GM21737 (cell line): ENCODE measurements around the gene TEAD1.

Experiments used
- ATAC-seq: cut with Tn5 transposase; IDR thresholded peaks from one replicate; pipeline ENCODE4 v1.9.1; 2021; ENCODE audit warnings: mild to moderate bottlenecking, moderate library complexity; ENCODE audit not compliant: unreplicated experiment

TEAD1 gene

DNA sequence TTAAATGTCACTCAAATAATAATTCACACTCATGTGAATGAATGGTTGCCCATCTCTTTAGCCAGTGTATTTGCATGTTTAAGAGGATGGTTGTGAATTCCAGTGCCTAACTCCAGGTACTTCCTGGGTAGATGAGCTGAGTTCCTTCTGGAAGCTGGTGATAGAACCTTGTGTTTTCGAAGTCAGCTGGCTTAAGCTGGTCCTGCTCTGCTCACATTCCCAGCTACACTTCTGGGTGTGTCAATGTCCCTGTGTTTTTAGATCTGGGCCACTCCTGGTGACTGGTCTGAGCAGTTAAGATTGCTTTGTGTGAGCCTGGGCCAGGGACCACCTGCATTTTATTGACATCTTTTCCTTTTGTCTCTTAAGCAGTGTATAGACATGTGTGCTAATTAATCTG is 10.6 kb downstream of the TEAD1 start:
- ATAC-seq: no peak

DNA sequence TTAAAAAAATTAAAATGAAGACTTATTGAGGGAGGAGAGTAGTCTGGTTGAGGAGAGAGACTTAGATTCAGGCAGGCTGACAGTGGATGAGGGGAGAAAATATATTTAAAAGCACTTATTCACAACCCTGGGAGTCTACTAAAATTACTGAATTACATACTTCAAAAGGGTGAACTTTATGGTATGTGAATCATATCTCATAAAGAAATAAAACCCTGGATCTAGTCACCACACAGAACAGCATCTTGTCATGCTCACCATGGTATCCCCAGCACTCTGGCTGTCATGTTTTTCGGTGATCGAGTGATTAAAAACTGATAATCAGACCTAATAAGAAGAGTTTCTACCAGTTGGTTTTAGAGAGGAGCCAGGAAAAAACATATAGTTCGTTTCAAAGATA is 11.0 kb downstream of the TEAD1 start:
- no peak for ATAC-seq

DNA sequence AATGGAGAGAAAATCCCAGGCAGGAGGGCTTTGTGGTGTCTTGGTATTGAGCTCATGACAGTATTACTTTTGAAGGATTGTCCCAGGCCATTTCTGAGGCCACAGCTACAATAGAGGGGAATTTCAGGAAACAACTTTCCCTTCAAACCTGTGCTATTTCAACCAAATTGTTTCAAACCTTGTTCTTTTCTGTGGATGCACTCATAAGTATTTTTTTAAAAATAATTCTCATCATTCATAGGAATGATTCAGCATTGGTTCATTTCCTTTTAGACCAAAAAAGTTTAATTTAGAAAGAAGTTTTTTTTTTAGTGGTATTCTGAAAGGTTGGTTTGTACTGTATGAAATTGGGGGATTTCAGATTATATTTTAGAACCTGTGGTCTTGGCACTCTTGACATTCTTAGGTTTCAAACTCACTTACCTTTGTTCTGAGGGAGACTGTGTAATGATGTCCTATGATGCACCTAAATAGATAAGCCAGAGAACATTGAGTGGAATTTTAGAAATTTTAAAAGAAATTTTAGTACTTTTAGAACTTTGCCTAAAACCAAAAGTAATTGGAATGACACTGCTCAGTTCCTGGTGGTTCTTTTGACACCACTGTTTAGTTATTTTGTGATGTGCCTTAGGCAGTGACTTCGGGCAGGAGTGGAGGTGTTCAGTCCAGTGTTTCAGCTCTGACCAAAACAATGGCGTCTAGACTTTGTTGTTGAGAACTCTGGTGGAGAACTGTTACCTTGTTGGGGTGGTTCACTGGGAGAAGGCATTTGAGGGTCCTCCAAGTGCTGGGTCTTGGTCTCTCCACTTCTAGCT is 12.2 kb downstream of the TEAD1 start:
- ATAC-seq: no peak

DNA sequence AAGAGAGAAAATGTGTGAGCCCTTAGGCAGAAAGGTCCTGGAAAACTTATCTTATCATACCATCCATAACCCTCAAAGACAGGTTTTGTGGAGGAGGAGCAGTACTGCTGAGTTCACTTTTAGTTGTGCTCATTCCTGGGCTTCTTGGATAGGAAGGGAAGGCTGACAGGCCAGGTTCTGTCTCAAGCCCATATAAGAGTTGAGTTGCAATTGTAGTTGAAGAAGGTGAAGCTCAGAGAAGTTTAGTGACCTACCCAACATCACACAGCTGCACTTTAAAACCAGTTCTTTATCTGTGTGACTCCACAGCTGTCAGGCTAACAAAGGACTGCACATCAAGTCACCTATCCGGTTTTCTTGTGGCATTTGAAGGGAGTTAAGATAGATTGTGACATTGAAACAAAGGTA is 13.0 kb downstream of the TEAD1 start:
- no peak for ATAC-seq

- ATAC-seq: no peak
Measured at GRCh38 chr11:12687740-12688139, 13.5 kb downstream of the TEAD1 start.

- no peak for ATAC-seq
Measured at GRCh38 chr11:12689029-12689755, 15.0 kb downstream of the TEAD1 start.

DNA sequence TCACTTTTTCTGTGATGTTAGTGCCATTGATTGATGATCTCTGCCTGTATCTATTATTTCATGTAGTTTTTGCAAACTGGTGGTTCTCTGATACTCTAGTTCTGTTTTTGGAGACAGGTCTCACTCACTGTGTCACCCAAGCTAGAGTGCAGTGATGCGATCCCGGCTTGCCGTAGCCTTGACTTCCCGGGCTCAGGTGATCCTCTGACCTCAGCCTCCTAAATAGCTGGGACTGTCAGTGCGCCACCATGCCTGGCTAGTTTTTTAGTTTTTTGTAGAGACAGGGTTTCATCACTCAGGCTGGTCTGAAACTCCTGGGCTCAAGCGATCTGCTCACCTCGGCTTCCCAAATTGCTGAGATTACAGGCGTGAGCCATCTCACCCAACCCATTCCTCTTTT is 16.4 kb downstream of the TEAD1 start:
- no peak for ATAC-seq

DNA sequence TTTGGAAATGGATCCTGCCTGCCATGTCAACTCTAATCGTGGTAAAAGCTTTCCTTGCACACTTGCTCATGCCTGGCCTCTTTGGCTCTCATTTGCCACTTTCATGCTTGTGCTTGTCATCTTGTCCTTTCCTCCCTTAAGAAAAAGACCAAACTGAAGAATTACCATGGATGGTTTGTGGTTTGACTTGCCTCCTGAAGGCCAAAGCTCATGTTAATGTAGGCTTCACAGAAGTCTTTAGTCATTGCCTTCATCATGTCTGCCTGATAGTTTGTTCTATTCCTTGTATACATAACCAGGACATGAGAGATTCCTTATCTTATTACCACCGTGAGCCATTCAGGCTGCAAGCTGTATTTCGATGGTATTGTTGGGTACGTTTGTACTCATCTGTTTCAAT is 17.3 kb downstream of the TEAD1 start:
- ATAC-seq: no peak

- ATAC-seq: no peak
Measured at GRCh38 chr11:12692229-12693075, 18.2 kb downstream of the TEAD1 start.

DNA sequence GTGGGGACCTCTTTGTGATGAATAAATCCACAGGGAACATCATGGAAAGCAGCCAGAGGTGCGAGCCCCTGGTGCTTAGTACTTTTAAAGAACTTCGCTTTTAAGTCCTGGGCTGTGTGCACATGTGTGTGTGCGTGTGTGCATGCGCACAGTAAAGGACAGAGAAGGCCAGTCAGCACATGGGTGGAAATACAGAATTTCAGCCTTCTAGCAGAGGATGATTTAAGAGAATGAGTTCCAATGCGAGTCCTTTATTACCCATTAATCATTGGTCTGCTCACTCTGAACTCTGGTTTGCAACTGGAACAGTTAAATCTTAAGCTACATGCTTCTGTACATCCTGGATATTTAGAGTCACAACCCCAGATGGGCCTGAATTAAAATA is 18.9 kb downstream of the TEAD1 start:
- no peak for ATAC-seq

DNA sequence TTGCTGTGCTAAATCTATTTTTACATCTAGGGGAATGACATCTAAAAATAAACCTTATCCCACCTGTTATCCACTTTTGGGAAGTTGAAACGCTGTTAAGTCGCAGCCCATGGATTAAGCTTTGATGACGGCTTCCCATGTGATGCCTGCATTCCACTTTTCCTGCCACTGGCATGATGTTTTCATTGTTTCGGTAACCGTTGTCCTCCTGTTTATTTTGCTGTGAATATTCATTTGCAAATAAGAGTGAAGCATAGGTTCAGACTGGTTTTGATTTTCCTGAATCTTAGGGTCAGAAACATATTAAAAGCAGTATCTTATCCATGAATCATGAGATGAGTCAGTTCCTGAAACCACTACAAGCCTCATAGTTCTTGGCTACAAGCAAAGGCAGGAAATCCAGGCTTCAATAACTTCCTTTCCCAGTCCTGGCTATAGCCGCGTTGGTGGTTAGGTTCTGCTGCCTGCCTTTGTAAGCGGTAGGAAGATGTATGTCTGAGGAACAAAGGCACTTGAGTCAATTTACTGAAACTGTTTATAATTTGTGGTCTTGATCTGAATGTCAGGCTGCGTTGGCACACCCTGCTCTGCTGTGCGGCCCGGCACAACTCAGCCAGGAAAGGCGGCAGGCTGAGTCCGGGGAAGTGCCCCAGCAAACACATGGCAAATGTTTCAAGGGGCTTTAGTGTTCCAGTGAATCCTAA is 19.4 kb downstream of the TEAD1 start:
- ATAC-seq: no peak

DNA sequence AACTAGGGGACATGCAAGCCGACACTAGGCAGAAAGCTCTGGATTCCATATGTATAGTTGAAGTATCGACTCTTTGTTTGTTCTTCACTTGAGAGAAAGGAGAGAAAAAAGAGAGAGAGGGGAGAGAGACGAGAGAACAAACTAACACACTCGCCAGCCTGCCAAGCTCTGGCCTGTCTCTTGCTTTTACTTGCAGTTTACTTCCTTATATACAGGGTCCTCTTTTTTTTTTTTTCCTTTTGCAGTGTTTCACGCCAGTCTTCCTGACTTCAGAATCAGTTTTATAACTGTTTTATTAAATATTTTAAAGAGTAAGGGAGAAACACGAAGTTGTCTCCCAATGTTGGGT is 19.9 kb downstream of the TEAD1 start:
- ATAC-seq: no peak

GRCh38 chr11:12695221-12695794 is 21.1 kb downstream of the TEAD1 start:
- ATAC-seq: no peak

GRCh38 chr11:12695873-12696272 is 21.7 kb downstream of the TEAD1 start:
- ATAC-seq: no peak

GRCh38 chr11:12696911-12697581 is 22.8 kb downstream of the TEAD1 start:
- no peak for ATAC-seq

DNA sequence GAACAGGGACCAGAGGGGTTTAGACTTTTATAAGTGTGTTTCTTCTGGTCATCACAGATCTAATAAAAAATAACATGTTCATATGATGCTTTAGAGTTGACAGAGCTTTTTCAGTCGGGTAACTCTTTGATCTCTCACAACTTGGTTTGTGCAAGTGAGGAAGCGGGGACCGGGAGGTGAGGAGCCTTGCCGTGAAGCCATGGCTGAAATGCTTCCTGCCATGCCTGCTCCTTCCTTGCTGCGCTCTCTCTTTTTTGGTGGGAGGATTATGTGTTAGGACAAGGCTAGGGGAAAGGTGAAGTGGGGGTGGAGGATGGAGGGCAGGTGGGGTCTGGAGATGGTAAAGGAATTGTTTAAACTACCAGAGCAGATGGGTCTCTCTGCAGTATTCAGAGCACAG is 23.8 kb downstream of the TEAD1 start:
- no peak for ATAC-seq

DNA sequence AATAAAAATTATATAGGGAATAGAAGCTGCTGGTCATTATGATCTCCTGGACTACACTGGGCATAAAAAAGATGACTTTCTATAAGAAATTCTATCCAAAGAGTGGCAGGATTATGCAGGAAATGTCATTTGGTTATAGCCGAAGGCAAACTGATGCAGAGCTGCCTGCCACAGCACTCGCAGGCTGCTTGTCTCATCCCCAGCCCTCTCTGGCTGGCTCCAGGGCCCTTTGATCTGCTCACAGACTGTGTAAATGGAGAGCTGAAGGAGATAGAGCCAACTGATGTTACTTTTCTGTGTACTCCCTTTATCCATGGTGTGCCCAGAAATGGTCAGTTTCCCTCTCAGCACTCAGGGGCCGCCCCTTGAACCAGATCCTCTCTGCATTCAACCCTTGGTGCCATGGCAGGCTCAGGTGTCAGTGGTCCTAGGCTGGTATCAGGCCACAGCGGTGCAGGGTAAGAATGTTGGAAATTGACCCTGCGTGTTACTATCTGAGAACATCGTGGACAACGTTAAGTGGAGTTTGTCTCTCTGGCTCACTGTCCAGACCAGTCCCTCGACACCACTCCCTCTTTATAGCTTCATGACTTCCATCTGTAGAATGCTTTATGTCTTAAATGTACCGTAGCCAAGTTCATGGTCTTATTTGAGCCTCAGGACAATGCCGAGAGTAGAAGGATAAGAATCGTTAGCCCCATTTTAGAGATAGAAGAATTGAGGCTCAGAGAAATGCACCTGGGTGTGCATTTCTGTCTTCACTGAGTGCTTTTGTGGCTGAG is 27.8 kb downstream of the TEAD1 start:
- ATAC-seq: no peak

DNA sequence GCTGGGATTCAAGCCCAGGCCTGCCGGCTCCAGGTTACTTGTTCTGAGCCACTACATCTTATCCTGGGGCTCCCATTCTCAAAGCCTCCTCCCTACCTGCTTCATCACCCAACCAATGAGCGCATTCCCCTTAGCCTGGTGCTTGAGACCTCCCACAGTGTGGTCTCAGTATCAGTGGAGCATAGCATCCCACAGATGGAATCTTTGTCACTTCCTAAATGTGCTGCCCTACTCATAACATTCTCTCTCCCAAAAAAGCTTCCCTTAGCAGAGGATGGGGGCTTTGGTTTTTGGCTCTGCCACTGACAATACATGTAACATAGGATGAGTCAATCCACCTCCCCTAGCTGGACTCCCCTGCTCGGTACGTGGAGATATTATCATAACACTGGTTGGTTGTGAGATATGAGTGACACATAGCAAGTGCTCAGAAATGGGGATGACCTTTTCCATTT is 28.8 kb downstream of the TEAD1 start:
- no peak for ATAC-seq

- ATAC-seq: no peak
Measured at GRCh38 chr11:12704049-12704448, 29.8 kb downstream of the TEAD1 start.
